DOHH2 (cell line): ENCODE data around the gene ZNF491.

Source experiments
- H3F3A ChIP-seq: fragments of 200-600 bp; sonication (generic), shearing (Covaris generic); 2 replicates; pipeline ENCODE4 v1.6.0; 2016; ENCODE audit warnings: antibody characterized with exemption, mild to moderate bottlenecking; ENCODE audit not compliant: control insufficient read depth, insufficient read depth
- H3K27ac ChIP-seq: fragments of 200-600 bp; sonication (generic); 2 replicates; pipeline ENCODE4 v1.5.1; 2014; ENCODE audit warnings: low read depth, mild to moderate bottlenecking, low read length, moderate library complexity
- H3K27me3 ChIP-seq: fragments of 200-600 bp; sonication (generic); 2 replicates; pipeline ENCODE4 v1.6.1; 2014; ENCODE audit warnings: mild to moderate bottlenecking, low read length, mixed read lengths; ENCODE audit not compliant: control insufficient read depth
- H3K36me3 ChIP-seq: fragments of 200-600 bp; sonication (generic); 2 replicates; pipeline ENCODE4 v1.6.1; 2014; ENCODE audit warnings: mild to moderate bottlenecking, low read length, moderate library complexity, mixed read lengths; ENCODE audit not compliant: control insufficient read depth
- H3K4me1 ChIP-seq: fragments of 200-600 bp; sonication (generic); 2 replicates; pipeline ENCODE4 v1.6.1; 2014; ENCODE audit warnings: mild to moderate bottlenecking, low read length, mixed read lengths; ENCODE audit not compliant: control insufficient read depth
- H3K4me2 ChIP-seq: fragments of 200-600 bp; sonication (generic); 2 replicates; pipeline ENCODE4 v1.6.0; 2014; ENCODE audit warnings: mild to moderate bottlenecking, low read length, moderate library complexity
- H3K4me3 ChIP-seq: fragments of 200-600 bp; sonication (generic); 2 replicates; pipeline ENCODE4 v1.5.1; 2014; ENCODE audit warnings: mild to moderate bottlenecking, low read length, mixed read lengths
- H3K79me2 ChIP-seq: fragments of 200-600 bp; sonication (generic); 2 replicates; pipeline ENCODE4 v1.6.1; 2014; ENCODE audit warnings: mild to moderate bottlenecking, low read length, mixed read lengths; ENCODE audit not compliant: control insufficient read depth
- H3K9me2 ChIP-seq: fragments of 200-600 bp; sonication (generic); replicated peaks from 2 replicates; pipeline ENCODE4 v1.6.1; 2014; ENCODE audit warnings: mild to moderate bottlenecking, low read length, mixed read lengths; ENCODE audit not compliant: control insufficient read depth
- H3K9me3 ChIP-seq: fragments of 200-600 bp; sonication (generic); 2 replicates; pipeline ENCODE4 v1.6.1; 2014; ENCODE audit warnings: antibody characterized with exemption, low read length, mixed read lengths; ENCODE audit not compliant: control insufficient read depth, insufficient read depth
- H4K20me1 ChIP-seq: fragments of 200-600 bp; sonication (generic); 2 replicates; pipeline ENCODE4 v1.6.0; 2014; ENCODE audit warnings: low read depth, mild to moderate bottlenecking, antibody characterized with exemption, low read length, moderate library complexity; ENCODE audit not compliant: control insufficient read depth, insufficient read depth
- EZH2phosphoT487 ChIP-seq: fragments of 200-600 bp; sonication (generic); IDR thresholded peaks from 2 replicates; pipeline ENCODE4 v1.6.1; 2017; ENCODE audit warnings: borderline replicate concordance, mild to moderate bottlenecking, antibody characterized with exemption, low read length, moderate library complexity, mixed read lengths
- TF ChIP-seq, protein P1 (sequence below): fragments of 200-600 bp; sonication (generic); IDR thresholded peaks from one replicate; pipeline ENCODE4 v1.5.1; 2014; ENCODE audit warnings: antibody characterized with exemption, mild to moderate bottlenecking, low read depth, low read length; ENCODE audit not compliant: poor library complexity, severe bottlenecking

ZNF491 gene

DNA sequence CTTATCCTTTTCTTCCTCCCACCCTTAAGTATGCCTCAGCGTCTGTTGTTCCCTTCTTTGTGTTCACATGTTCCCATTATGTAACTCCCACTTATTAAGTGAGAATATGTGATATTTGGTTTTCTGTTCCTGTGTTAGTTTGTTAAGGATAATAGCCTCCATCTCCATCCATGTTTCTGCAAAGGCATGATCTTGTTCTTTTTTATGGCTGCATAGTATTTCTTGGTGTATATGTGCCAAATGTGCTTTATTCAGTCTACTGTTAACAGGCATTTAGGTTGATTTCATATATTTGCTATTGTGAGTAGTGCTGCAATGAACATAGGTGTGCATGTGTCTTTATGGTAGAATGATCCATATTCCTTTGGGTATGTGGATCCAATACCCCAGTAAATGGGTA, 34.7 kb upstream of the ZNF491 start:
- H3K4me2 ChIP-seq, result no peak overlapping the region
- TF ChIP-seq EZH2phosphoT487, result no peak
- TF ChIP-seq, protein P1, sequence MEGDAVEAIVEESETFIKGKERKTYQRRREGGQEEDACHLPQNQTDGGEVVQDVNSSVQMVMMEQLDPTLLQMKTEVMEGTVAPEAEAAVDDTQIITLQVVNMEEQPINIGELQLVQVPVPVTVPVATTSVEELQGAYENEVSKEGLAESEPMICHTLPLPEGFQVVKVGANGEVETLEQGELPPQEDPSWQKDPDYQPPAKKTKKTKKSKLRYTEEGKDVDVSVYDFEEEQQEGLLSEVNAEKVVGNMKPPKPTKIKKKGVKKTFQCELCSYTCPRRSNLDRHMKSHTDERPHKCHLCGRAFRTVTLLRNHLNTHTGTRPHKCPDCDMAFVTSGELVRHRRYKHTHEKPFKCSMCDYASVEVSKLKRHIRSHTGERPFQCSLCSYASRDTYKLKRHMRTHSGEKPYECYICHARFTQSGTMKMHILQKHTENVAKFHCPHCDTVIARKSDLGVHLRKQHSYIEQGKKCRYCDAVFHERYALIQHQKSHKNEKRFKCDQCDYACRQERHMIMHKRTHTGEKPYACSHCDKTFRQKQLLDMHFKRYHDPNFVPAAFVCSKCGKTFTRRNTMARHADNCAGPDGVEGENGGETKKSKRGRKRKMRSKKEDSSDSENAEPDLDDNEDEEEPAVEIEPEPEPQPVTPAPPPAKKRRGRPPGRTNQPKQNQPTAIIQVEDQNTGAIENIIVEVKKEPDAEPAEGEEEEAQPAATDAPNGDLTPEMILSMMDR, result no peak
- no peaks in the 10 kb centered on the region for H3K9me2 ChIP-seq
- no peak overlapping the region for H3K27ac ChIP-seq
- H3K9me3 ChIP-seq, result peaks cover 2% of the 10 kb centered on the region; the same call in 1 of the 2 replicates
- peaks cover 6% of the 10 kb centered on the region for H3K36me3 ChIP-seq
- H3F3A ChIP-seq, result 0 out of 2 replicates have a peak, but pooled peaks cover 4% of the 10 kb centered on the region
- H4K20me1 ChIP-seq, result no peaks in the 10 kb centered on the region
- H3K27me3 ChIP-seq, result no peaks in the 10 kb centered on the region
- H3K79me2 ChIP-seq, result peaks cover 17% of the 10 kb centered on the region
- no peak overlapping the region for H3K4me3 ChIP-seq
- peaks cover 15% of the 10 kb centered on the region for H3K4me1 ChIP-seq

DNA sequence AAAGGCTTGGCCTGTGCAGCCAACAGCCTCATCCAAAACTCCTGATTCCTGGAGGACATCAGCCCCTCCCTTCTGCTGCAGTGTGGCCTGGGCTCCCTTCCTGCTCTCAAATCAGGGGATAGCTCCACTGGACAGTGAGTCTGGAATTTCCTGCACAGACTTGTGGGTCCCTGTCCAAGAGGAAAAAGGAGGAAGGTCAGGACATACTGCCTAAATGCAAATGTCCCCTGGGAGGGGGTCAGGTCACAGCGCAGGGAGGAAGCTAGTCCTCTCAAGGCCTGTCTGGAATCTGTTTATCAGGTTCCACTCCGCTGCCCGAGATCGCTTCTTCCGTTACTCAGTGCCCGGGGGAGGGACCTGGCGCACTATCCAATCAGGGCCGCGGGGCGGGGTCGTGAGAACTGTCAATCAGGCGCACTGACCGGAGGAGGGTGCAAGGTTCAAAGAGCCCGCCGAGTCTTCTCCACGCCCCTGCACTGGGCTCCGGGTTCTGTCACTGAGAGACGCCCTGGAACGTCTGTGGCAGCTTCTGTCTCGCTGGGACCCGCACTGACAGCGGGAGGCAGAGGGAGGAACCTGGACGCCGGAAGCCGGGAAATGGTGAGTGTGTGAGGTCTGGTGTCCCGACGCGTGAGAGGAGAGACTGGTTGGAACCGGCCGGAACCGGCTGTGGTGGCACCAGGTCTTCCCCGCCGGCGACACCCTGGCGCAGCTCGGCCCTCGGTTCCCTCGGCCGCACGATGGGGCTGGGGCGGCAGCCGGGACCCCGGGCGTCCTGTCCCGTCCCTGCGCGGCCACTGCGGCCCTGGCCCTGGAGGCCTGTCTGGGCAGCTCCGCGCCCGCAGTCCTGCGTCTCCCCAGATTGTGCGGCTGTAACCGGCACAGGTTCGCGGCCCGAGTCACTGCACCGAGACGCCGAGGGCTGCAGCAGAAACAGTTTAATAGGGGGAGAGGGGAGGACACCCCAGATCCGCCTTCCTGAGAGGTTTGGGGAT, 31.4 kb upstream of the ZNF491 start, which contains the start of gene ZNF441:
ZNF441 (plus strand) TSS at position 404 of the 995 bp plus-strand sequence; CDS start at position 598, 194 bp downstream.
- H3K79me2 ChIP-seq, result peaks cover 39% of the 10 kb centered on the region
- TF ChIP-seq, protein P1, result no peak
- no peak for TF ChIP-seq EZH2phosphoT487
- peak within 1 kb of the TSS; percentile 49 for H3K27ac ChIP-seq
- H4K20me1 ChIP-seq, result no peaks in the 10 kb centered on the region
- H3K27me3 ChIP-seq, result no peaks in the 10 kb centered on the region
- H3F3A ChIP-seq, result 0 out of 2 replicates have a peak, but pooled peaks cover 4% of the 10 kb centered on the region
- H3K4me2 ChIP-seq, result peak within 1 kb of the TSS; percentile 73
- peaks cover 21% of the 10 kb centered on the region for H3K9me3 ChIP-seq
- H3K4me1 ChIP-seq, result peaks cover 15% of the 10 kb centered on the region
- peak within 1 kb of the TSS; percentile 96 for H3K4me3 ChIP-seq
- peaks cover 24% of the 10 kb centered on the region for H3K36me3 ChIP-seq
- H3K9me2 ChIP-seq, result no peaks in the 10 kb centered on the region

DNA sequence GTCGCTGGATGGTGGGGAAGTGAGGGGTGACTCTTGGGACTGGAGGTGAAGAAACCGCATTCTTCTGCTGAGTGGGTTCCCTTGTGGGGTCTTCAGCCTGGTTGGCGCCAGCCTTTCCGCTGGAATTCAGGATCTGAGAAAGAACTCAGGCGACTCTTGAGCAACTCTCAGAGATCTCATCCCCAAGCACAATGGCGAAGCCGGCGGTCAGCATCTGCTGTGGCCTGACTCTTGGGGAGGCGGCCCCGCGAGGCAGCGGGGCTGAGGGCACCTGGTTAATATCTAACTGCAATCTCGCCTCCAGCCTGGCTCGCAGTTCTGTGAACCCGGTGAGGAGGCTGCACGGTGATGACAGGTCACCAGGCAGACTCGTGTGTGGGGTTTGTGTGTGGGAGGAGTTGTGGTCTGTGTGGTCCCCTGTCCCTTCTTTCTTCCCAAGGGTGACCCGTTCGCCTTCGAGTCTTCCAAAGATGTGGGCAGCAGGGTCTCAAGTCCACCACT, 30.6 kb upstream of the ZNF491 start:
- Histone ChIP-seq H3K9me2 (no peaks in the 10 kb centered on the region), H3K27ac (peak overlapping the region; percentile 49)

More for the DNA sequence above, 30.6 kb upstream of the ZNF491 start:
- TF ChIP-seq, protein P1, result no peak
- H3K4me3 ChIP-seq, result peak overlapping the region; percentile 96
- peaks cover 24% of the 10 kb centered on the region for H3K36me3 ChIP-seq
- peaks cover 21% of the 10 kb centered on the region for H3K9me3 ChIP-seq
- peaks cover 41% of the 10 kb centered on the region for H3K79me2 ChIP-seq
- H3K27me3 ChIP-seq, result no peaks in the 10 kb centered on the region
- H3F3A ChIP-seq, result 0 out of 2 replicates have a peak, but pooled peaks cover 4% of the 10 kb centered on the region
- no peaks in the 10 kb centered on the region for H4K20me1 ChIP-seq
- peak overlapping the region; percentile 73 for H3K4me2 ChIP-seq
- H3K4me1 ChIP-seq, result peaks cover 15% of the 10 kb centered on the region
